Frontal cortex (tissue), 4 donors: Measurements from ENCODE around the gene PUS1. TPM values are rescaled to one million over a fixed set of nuclear protein-coding genes. Genes with fewer than 3 reads are reported as not detected.
A peak's percentile ranks its signal among the peaks of the same experiment; 100 is the strongest.
"Not testable (repeated sequence)": the region's sequence is repeated elsewhere in the genome, so short reads cannot be mapped to it uniquely, and the experiment has no call there.

ENCODE experiments used
- DNase-seq, 2 donors: peaks; one replicate each; pipeline ENCODE4 v3.0.0; 2012; ENCODE audit warnings: low spot score in 2 of 2
- FAIRE-seq: peaks from 2 replicates; lab custom pipeline; 2012; peaks lifted over from hg19 to GRCh38; lab: Jason Lieb, UNC
- total RNA-seq: library from RNA; depleted of rRNA; stranded (reverse); fragments of >200 nt; gene quantifications from one replicate; pipeline ENCODE4 v1.2.3, GENCODE V29; 2014
- donor health status: control.
- donor health status: control.
- donor health status: control.

The PUS1 gene
- total RNA-seq, 1 donor from 2014 or later = 3.3 TPM

DNA sequence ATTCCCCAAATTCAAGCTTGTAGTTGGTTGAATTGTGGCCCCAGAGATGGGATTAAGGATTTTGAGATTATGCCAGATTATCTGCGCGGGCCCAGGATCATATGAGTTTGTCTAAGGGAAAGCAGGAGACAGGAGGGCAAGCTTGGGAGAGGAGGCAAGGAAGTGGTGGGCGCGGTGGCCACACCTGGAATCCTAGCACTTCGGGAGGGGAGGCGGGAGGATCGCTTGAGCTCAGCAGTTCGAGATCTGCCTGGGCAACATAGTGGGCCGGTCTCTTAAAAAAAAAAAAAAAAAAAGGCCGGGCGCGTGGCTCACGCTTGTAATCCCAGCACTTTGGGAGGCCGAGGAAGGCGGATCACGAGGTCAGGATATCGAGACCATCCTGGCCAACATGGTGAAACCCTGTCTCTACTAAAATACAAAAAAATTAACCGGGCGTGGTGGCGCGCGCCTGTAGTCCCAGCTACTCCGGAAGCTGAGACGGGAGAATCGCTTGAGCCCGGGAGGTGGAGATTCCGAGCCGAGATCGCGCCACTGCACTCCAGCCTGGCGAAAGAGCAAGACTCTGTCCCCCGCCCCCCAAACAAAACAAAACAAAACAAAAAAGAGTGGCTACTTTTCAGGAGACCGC, 881 bp upstream of the PUS1 start:
- DNase-seq = no peak

DNA sequence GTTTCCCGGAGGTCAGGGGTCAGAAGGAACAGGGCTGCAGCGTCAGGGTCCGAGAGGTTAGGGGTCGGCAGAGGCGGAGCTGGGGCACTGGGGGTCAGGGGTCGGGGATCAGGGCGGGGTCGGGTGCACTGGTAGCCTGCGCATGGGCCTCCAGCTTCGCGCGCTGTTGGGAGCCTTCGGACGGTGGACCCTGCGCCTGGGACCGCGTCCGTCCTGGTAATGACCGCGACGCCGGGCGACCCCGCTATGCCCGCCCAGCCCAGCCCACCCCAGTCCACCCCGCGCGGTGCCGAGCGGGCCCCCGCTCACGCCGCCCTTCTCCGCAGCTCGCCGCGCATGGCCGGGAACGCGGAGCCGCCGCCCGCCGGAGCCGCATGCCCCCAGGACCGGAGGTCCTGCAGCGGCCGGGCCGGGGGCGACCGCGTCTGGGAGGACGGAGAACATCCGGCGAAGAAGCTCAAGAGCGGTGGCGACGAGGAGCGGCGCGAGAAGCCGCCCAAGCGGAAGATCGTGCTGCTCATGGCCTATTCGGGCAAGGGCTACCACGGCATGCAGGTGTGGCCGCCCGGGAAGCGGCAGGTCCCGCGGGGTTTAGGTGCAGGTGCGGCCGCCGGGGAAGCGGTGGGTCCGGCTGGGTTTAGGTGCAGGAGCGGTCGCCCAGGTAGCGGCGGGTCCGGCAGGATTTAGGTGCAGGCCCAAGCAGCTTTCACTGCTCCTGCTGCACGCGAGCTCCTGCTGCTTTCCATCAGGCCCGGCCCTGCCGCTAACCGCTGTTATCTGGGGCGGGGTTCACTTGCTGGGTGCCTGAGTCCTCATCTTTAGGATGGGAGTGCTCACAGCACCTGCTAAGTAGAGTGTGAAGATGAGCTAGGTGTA, 743 bp downstream of the PUS1 start:
- FAIRE-seq (no peak), DNase-seq (peak; percentile 31 to 35)

More for the DNA sequence above, 881 bp upstream of the PUS1 start:
- no peak for FAIRE-seq

DNA sequence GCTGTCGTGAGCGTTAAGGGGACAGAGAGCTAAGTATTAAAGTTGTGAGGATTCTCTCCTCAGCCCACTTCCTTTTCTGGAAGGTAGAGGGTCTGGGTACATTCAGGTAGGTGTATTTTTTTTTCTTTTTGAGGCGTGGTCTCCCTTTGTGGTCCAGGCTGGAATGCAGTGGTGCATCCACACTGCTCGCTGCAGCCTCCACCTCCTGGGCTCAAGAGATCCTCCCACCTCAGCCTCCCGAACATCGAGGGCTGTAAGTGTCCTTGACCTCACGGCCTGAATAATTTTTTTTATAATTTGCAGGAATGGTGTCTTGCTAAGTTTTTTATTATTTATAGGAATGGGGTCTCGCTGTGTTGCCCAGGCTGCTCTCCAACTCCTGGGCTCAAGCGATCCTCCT, 1.4 kb downstream of the PUS1 start:
- DNase-seq (no peak), FAIRE-seq (no peak)

DNA sequence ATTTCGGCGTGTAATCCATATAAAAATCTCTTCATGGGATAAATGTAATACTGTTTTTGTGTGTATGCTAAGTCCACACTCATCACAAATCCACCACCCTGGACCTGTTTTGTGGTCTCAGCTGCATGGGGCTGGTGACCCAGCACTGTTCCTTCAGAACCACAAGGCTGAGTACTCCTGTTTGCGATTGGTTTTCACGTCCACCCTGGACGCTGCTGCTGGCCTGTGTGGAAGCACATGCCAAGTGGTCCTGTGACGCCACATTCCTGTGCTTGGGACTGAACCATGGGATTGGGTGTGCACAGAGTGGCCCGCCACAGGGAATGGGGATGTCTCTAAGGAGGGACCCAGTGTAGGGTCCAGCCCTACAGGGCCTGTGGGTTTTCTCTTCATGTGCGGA, 4.3 kb downstream of the PUS1 start:
- no peak for FAIRE-seq

DNA sequence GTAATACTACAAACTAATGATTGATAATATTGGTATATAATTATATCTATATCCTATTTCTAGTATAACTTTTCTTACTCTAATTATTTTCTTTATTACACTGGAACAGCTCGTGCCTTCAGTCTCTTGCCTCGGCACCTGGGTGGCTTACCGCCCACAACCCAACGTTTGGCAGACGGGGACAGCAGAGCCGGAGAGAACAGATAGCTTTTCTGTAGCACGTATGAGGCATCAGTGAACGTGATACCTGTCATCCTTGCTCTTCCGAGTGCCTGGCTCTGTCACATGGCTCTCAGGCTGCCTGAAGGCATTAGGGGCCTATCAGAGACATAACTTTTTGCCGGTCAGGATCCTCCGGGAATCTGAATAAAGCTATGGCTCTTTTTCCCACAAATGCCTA, 5.5 kb downstream of the PUS1 start:
- no peak for FAIRE-seq
- no peak for DNase-seq

More for the DNA sequence above, 4.3 kb downstream of the PUS1 start:
- no peak for DNase-seq

DNA sequence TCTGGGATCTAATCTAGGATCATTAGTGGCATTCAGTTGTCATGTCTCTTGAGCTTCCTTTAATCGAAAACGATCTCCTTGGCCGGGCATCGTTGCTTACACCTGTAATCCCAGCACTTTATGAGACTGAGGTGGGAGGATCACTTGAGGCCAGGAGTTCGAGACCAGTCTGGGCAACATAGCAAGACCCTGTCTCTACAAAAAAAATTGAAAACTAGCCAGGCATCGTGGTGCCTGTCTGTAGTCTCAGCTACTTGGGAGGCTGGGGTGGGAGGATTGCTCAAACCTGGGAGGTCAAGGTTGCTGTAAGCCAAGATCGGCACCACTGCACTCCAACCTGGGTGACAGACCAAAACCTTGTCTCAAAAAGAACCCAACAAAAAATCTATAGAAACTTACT, 9.0 kb downstream of the PUS1 start:
- DNase-seq = no peak
- FAIRE-seq = no peak

DNA sequence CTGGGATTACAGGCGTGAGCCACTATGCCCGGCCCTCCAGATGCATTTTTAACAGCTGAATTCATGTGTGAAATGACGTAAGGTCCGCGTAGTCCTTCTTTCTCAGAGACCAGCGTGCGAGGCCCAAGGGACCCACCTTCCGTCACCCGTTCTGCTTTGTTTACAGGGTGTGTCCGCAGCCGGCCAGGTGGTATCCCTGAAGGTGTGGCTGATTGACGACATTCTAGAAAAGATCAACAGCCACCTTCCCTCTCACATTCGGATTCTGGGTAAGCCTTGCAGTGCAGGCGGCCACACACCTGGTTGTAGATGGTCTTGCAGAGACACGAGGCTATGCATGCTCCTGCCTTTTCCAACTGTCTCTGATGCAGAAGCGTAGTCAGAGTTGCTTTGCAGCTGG, 9.9 kb downstream of the PUS1 start:
- DNase-seq = no peak
- FAIRE-seq = no peak

DNA sequence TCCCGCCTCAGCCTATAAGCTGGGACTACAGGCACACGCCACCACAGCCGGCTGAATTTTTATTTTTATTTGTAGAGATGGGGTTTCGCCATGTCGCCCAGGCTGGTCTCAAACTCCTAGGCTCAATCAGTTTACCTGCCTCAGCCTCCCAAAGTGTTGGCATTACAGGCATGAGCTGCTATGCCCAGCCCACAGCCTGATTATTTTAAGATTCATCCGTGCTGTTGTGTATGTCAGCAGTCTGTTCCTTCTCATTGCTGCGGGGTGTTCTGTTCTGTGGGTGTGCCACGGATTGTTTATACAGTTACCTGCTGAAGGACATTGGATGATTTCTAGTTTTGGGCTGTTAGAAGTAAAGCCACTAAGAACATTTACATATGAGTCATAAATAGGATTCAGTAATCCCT, 11.1 kb downstream of the PUS1 start:
- DNase-seq = no peak
- no peak for FAIRE-seq

DNA sequence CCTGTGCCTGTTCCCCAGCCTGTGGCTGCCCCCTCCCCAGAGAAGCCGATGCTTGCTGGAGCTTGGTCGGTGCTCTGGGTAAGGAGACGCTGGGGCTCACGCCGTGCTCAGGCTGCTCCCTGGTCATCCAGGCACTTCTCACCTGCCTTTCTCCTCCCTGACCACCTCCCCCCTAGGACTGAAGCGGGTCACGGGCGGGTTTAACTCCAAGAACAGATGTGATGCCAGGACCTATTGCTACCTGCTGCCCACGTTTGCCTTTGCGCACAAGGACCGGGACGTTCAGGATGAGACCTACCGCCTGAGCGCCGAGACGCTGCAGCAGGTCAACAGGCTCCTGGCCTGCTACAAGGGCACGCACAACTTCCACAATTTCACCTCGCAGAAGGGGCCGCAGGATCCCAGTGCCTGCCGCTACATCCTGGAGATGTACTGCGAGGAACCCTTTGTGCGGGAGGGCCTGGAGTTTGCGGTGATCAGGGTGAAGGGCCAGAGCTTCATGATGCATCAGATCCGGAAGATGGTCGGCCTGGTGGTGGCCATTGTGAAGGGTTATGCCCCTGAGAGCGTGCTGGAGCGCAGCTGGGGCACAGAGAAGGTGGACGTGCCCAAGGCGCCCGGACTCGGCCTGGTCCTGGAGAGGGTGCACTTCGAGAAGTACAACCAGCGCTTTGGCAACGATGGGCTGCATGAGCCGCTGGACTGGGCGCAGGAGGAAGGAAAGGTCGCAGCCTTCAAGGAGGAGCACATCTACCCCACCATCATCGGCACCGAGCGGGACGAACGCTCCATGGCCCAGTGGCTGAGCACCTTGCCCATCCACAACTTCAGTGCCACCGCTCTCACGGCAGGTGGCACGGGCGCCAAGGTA, 12.3 kb downstream of the PUS1 start:
- DNase-seq = no peak
- FAIRE-seq = no peak

DNA sequence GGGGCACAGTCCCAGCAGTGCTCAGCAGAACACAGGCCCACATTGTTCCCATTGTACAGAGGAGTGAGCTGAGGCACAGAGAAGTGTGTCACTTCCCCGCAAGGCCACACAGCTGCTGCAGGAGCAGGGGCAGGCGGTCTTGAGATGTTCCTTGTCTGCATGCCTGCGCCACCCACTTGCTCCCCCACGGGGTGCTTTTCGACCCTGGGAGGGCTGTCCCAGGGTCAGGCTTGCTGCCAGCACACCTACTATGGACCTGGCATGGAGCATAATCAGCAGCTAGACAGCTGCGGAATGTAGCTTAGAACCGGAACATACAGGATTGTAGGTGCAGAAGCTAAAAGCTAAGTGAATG, 12.9 kb downstream of the PUS1 start:
- no peak for DNase-seq

DNA sequence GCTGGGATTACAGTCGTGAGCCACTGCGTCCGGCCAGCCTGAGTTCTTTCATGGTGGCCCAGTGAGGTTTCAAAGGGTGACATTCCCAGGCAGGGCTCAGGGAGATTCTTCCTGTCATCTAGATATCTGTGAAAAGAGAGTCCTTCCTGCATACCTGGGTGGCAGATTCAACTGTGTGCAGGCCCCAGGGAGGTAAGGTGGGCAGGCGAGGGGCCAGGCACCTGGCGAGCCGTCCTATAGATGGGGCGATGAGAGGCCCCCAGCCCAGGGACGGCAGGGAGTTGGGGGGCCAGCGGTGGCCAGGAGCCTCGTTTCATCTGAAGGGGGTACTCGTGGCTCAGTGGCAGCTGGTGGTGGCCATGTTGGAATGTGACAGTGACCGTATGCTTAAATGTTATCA, 13.6 kb downstream of the PUS1 start:
- FAIRE-seq = no peak
- no peak for DNase-seq

More for the DNA sequence above, 12.9 kb downstream of the PUS1 start:
- FAIRE-seq = no peak

DNA sequence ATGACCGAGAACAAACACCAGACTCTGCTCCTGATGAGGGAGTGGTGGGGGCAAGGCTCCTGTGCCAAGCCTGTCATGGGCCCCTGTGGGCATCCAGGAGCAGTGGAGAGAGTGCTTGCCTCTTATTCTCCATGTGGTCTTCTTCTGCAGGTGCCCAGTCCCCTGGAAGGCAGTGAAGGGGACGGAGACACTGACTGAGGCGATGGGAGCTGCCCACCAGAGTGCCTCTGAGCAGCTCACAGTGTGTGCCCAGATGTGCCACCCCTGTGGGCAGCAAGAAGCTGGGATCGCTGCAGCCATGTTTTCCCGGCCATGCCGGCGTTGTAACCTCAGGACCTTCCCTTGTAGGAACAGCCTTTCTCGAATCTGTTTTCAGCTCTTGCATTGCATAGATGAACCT, 14.3 kb downstream of the PUS1 start:
- no peak for DNase-seq

DNA sequence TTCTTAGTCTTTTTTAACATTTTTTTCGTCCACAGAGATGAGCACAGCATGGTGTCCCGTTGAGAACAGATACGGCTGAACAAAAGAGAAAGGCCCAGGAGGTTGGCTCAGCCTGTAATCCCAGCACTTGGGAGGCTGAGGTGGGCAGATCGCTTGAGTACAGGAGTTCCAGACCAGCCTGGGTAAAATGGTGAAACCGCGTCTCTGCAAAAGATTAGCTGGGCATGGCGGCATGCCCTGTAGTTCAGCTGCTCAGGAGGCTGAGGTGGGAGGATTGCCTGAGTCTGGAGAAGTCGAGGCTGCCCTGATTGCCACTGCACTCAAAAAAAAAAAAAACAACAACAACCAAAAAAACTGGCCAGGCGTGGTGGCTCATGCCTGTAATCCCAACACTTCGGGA, 14.8 kb downstream of the PUS1 start:
- FAIRE-seq = no peak
- no peak for DNase-seq

More for the DNA sequence above, 14.3 kb downstream of the PUS1 start:
- FAIRE-seq = no peak

DNA sequence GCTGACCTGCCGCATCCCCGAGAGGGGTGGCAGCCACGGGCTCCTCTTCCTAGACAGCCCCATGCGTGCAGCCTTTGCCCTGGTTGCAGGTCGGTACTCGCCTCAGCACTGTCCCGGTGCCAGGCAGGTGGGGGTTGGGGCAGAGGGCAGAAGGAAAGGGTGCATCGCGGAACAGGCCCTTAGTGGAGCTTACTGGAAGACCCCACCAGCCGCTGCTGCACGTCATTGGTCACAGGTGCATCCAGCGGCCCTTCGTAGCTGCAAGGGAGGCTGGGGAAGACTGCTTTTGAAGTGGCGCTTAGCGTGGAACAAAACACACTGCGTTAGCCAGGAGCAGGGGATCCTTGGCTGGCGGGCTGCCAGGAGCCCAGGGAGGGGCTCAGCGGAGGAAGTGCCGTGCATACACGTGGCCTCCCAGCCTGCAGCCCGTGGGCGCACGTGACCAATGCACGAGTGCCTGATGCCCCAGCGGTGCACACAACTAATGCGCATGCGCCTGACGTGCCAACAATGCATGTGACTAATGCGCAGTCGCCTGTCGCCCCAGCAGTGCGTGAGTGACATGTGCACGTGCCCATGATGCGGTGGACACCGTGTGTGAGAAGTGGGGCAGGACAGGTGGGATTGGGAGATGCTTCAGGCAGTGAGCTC, 15.7 kb downstream of the PUS1 start:
- FAIRE-seq (no peak), DNase-seq (no peak)

DNA sequence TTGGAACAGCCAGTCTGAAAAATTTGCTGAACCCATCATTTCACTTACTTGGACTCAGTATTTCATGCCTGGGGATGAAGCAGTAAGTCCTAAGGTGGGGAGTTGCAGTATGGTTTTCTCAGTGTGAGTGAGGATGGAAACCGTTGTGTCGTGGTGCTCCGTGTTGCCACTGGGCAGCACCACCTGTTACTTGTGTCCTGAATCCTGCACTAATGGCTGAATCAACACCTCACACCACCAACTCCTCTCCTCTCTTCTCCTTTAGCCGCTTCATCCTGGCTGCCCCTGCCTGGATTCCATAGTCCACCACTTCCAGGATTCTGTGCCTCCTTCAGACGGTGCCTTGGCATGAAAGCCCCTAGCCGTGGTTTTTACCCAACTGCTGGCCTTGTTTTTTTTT, 17.7 kb downstream of the PUS1 start:
- no peak for DNase-seq
- no peak for FAIRE-seq

DNA sequence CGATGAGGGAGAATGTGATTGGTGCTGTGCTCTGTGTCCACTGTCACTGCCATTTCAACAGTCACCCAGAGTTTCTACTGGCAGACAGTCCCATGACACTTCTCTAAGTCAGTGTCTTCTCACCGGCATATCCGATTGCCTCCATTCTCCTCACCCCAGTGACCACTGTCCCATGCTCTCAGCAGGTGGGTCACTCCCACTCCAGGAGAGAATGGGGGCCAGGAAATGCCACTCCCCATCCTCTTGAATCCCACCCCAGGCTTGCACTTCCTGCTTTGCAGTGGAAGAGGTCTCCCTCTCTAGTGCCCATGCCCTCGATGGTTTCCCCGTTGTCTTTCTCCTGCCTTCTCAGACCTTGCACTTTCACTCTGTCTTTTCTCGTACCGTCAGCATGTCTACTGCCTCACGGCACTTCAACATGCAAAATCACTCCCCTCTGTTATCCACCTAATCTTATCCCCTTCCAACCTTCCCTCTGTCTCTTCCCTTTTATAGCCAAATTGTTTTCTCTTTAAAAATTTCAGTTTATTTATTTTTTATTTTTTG, 18.5 kb downstream of the PUS1 start:
- FAIRE-seq (no peak), DNase-seq (no peak)

DNA sequence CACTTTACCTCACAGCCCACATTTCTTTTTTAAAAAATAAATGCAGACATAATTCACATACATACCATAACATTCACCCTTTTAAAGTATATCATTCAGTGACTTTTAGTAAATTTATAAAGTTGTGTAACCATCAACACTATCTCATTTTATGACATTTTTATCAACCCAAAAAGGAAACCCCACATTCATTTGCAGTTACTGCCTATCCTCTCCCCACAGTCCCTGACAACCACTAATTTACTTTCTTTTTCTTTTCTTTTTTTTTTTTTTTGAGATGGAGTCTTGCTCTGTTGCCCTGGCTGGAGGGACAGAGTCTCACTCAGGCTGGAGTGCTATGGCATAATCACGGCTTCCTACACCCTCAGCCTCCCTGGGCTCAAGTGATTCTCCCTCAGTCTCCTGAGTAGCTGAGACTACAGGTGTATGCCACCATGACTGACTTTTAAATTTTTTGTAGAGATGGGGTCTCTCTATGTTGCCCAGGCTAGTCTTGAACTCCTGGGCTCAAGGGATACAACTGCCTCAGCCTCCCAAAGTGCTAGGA, 19.2 kb downstream of the PUS1 start:
- DNase-seq (no peak), FAIRE-seq (no peak)

DNA sequence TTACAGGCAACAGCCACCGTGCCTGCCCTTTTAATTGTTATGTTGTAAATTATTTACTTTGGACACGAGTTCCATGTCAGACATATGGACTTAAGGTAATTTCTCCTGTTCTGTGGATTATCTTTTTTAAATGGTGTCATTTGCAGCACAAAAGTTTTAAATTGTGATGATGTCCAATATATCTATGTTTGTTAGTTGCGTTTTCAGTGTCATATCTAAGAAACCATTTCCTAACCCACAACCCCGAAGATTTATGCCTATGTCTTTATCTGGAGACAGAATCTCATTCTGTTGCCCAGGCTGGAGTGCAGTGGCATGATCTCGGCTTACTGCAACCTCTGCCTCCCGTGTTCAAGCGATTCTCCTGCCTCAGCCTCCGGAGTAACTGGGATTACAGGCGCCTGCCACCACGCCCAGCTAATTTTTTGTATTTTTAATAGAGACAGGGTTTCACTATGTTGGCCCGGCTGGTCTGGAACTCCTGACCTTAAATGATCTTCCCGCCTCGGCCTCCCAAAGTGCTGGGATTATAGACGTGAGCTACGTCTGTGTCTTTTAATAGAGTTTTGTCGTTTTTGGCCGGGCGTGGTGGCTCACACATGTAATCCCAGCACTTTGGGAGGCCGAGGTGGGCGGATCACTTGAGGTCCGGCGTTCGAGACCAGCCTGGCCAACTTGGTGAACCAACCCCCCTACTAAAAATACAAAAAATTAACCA, 19.8 kb downstream of the PUS1 start:
- not testable (repeated sequence) for FAIRE-seq

More for the DNA sequence above, 19.8 kb downstream of the PUS1 start:
- DNase-seq = not testable (repeated sequence)
